ENCODE measurements around the gene UGT1A8. TPM values are rescaled to one million over a fixed set of nuclear protein-coding genes. Genes with fewer than 3 reads are reported as not detected.

The UGT1A8 gene
- total and polyA plus RNA-seq, 11 donors: not detected

DNA sequence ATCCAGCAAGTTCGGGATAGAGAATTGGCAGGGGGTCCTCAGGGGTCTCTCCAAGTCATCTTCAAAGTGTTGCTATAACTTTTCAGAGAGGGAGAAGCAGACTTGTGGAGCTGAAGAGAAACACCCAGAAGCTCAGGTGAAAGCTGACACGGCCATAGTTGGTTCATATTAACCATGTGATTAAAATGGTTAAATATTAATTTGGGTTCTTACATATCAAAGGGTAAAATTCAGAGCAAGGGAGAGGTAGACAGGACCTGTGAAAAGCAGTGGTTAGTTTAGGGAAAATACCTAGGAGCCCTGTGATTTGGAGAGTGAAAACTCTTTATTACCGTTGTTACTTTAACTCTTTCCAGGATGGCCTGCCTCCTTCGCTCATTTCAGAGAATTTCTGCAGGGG lies 75.2 kb downstream of the UGT1A8 start, which contains the start of gene UGT1A6:
TSS of gene UGT1A6 (plus strand) at position 243 of the 400 bp plus-strand sequence. CDS start at position 358, 115 bp downstream.
- intact Hi-C loops (cut with DNase I): no loop called here
- H3K4me3 ChIP-seq: no peak within 1 kb of the TSS
- H3K27ac ChIP-seq: no peak within 1 kb of the TSS
- 79 to 90% (median 86%) methylated on average over 4 of the region's 4 CpGs for WGBS, 4 donors
- DNase-seq (no peak), ATAC-seq (no peak)
- no peaks in the 10 kb centered on the region for H3K36me3 ChIP-seq
- peaks cover 0 to 3% (median 0%) of the 10 kb centered on the region in 9 donors for H3K27me3 ChIP-seq
- TF ChIP-seq POLR2A (IDR thresholded peaks at IDR 0.05): no peak
- TF ChIP-seq, protein P1, sequence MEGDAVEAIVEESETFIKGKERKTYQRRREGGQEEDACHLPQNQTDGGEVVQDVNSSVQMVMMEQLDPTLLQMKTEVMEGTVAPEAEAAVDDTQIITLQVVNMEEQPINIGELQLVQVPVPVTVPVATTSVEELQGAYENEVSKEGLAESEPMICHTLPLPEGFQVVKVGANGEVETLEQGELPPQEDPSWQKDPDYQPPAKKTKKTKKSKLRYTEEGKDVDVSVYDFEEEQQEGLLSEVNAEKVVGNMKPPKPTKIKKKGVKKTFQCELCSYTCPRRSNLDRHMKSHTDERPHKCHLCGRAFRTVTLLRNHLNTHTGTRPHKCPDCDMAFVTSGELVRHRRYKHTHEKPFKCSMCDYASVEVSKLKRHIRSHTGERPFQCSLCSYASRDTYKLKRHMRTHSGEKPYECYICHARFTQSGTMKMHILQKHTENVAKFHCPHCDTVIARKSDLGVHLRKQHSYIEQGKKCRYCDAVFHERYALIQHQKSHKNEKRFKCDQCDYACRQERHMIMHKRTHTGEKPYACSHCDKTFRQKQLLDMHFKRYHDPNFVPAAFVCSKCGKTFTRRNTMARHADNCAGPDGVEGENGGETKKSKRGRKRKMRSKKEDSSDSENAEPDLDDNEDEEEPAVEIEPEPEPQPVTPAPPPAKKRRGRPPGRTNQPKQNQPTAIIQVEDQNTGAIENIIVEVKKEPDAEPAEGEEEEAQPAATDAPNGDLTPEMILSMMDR (IDR thresholded peaks at IDR 0.05): no peak
- no peaks in the 10 kb centered on the region for H3K4me1 ChIP-seq
- no peaks in the 10 kb centered on the region for H3K9me3 ChIP-seq

DNA sequence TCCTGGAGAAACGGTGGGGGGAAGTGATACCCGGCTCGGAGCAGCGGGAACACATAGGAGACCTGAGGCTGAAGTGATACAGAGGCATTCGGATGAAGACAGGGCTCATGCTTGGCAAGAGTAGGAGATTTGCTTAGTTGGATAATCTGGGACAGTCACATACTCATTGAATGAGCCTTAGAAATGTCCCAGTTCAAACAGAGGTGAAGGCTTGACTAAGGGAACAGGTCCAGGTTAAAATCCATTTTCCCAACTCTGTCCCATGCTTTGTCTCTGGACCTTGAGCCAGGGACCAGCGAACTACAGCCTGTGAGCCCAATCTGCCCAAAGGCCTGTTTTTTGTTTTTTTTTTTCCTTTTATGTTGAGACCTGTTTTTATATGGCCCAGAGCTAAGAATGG lies 76.5 kb downstream of the UGT1A8 start:
- DNase-seq (no peak), ATAC-seq (no peak)
- Histone ChIP-seq H3K4me3 (no peak overlapping the region), H3K27ac (no peak overlapping the region), H3K36me3 (no peaks in the 10 kb centered on the region), H3K4me1 (no peaks in the 10 kb centered on the region), H3K9me3 (no peaks in the 10 kb centered on the region), H3K27me3 (peaks cover 0 to 3% (median 0%) of the 10 kb centered on the region in 9 donors)
- WGBS, 4 donors: 56 to 71% (median 66%) methylated on average over 6 of the region's 6 CpGs
- TF ChIP-seq, protein P1 (IDR thresholded peaks at IDR 0.05): no peak
- TF ChIP-seq POLR2A (IDR thresholded peaks at IDR 0.05): no peak
- intact Hi-C loops (cut with DNase I): no loop called here

DNA sequence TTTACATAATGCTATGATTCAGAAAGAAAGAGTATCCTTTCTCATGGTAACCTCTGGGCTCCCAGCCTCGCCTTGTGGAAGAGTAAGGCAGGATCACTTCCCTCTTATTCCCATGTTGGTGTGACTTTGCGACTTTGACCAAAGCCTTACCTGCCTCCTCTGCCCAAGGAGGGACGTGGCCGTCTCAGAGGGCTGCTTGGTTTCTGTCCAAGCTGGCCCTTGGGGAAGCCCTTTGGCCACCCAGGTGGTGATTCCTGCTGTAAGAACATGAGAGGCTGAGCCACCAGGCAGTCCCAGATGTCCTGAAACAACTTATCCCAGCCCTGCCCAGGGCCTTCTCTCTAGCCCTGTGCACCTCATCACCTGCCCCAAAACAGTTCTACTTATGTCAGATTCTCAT lies 81.3 kb downstream of the UGT1A8 start:
- peaks cover 0 to 4% (median 0%) of the 10 kb centered on the region in 12 donors for H3K9me3 ChIP-seq
- WGBS, 4 donors: 68 to 85% (median 73%) methylated on average over 4 of the region's 4 CpGs
- peaks cover 0 to 3% (median 0%) of the 10 kb centered on the region in 9 donors for H3K27me3 ChIP-seq
- no peak for ATAC-seq
- H3K27ac ChIP-seq: no peak overlapping the region
- TF ChIP-seq, protein P1 (IDR thresholded peaks at IDR 0.05): no peak
- TF ChIP-seq POLR2A (IDR thresholded peaks at IDR 0.05): no peak
- H3K4me1 ChIP-seq: no peaks in the 10 kb centered on the region
- DNase-seq: no peak
- H3K36me3 ChIP-seq: no peaks in the 10 kb centered on the region
- intact Hi-C loops (cut with DNase I): no loop called here
- H3K4me3 ChIP-seq: no peak overlapping the region

DNA sequence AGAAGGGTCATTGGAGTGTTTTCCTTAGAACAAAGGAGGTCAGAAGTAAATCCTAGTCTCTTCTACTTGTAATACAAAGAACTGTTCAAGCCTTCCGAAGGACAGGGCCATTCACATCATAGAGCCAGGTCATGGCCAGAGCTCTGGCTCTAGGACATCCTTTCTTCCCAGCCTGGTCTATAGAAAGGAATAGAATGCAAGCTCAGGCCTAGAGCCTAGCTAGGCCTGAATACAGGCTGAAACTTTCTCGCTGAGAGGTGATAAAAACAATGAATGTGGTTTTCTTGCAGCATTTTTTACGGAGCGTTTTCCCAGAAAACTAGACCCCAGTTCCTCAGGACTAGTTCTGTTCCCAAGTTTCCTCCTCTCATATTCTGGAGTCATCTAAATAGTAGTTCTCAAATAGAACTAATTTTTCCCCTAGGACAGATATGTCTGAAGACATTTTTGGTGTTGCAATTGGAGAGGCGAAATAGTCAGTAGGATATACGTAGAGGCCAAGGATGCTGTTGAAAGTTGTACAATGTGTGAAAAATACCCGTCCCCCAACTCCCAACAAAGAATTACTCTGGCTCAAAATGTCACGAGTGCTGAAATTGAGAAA lies 82.1 kb downstream of the UGT1A8 start:
- H3K9me3 ChIP-seq: peaks cover 0 to 9% (median 0%) of the 10 kb centered on the region in 12 donors
- no peaks in the 10 kb centered on the region for H3K36me3 ChIP-seq
- intact Hi-C loops (cut with DNase I): no loop called here
- DNase-seq (no peak), ATAC-seq (no peak)
- H3K27me3 ChIP-seq: peaks cover 0 to 3% (median 0%) of the 10 kb centered on the region in 9 donors
- WGBS, 4 donors: 88 to 91% (median 89%) methylated on average over 8 of the region's 8 CpGs
- H3K4me3 ChIP-seq: no peak overlapping the region
- H3K27ac ChIP-seq: no peak overlapping the region
- TF ChIP-seq, protein P1 (IDR thresholded peaks at IDR 0.05): no peak
- TF ChIP-seq POLR2A (IDR thresholded peaks at IDR 0.05): no peak
- H3K4me1 ChIP-seq: no peaks in the 10 kb centered on the region

Data from heart left ventricle (tissue), 16 donors.